ENCODE results near the gene XPNPEP2.
"Not testable (repeated sequence)": the region's sequence is repeated elsewhere in the genome, so short reads cannot be mapped to it uniquely, and the experiment has no call there.

Gene XPNPEP2

DNA sequence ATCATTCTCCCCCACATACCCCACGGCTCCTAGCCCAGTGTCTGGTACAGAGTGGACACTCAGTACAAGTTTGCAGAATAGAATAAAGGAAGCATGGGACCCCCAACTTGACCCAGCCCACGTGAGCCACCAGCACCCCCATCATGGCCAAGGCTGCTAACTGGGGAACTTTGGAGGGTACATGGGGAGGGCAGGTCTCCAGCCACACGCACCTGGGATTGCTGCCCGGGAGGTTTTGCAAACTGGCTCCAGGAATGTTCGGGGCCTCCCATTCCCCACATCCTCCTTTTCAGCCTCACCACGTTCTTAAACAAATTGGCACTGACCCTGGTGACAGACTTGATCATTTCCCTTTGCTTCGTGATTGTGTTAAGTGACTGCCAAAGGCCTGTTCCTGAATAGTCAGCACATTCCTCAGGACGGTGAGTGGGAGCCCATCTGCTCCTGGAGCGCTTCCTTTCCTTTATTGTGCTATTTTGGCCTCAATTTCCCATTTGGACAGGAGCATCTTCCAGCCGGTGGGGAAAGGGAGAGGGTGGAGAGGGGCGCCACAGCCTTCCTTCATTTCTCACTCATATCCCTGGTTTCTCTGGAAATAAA, 18.7 kb upstream of the XPNPEP2 start:
- peak; percentile 79 for DNase-seq (ENCODE audit: low spot score)

DNA sequence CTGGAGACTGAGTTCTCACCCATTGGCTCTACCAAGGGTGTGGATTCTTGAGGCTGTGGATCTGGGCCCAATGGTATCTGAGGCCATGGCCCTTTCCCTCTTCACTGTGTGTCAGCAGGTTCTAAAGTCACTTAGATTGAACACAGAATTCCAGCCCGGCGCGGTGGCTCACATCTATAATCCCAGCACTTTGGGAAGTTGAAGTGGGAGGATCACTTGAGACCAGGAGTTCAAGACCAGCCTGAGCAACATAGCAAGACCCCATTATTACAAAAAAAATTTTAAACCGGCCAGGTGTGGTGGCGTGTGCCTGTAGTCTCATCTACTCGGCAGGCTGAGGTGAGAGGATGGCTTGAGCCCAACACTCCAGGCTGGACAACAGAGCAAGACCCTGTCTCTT, 18.0 kb upstream of the XPNPEP2 start:
- DNase-seq (ENCODE audit: low spot score): no peak

DNA sequence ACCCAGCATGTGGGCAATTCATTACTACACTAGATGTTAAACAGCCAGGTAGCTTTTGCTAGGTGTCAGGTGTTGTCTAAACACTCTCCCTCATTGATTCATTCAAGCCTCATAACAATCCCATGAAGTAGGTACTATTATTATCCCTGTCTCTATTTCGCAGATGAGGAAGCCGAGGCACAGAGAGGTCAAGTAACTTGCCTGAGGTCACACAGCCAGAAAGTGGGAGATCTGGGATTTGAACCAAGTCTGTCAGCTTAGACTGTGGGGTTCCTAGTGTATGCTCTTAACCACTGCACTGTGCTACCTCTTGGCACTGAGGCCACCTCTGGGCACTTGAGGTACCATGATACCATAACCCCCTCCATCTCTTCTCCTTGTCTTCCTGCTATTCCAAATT, 17.4 kb upstream of the XPNPEP2 start:
- no peak for DNase-seq (ENCODE audit: low spot score)

GRCh38 chrX:129721870-129722269, 16.9 kb upstream of the XPNPEP2 start:
- DNase-seq (ENCODE audit: low spot score): no peak

DNA sequence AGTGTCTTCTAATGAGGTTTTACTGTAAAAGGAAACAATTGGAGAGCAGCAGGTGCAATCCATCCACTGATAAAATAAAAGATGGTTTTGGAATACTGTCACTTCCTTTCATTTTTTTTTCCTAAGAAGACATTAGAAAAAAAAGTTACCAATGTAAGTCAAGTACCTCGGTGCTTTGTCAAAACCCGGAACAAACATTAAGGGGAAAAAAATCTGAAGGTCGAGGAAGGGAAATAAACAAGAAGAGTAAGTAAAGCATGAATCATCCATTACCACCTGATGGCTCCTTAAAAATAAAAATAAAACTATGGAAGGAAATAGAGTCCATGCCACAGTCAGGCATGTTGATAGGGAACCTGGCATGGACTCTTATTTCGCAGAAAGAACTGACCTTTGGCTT, 15.3 kb upstream of the XPNPEP2 start:
- DNase-seq (ENCODE audit: low spot score): peak; percentile 42

GRCh38 chrX:129724754-129725153, 14.0 kb upstream of the XPNPEP2 start:
- DNase-seq (ENCODE audit: low spot score): peak; percentile 62

DNA sequence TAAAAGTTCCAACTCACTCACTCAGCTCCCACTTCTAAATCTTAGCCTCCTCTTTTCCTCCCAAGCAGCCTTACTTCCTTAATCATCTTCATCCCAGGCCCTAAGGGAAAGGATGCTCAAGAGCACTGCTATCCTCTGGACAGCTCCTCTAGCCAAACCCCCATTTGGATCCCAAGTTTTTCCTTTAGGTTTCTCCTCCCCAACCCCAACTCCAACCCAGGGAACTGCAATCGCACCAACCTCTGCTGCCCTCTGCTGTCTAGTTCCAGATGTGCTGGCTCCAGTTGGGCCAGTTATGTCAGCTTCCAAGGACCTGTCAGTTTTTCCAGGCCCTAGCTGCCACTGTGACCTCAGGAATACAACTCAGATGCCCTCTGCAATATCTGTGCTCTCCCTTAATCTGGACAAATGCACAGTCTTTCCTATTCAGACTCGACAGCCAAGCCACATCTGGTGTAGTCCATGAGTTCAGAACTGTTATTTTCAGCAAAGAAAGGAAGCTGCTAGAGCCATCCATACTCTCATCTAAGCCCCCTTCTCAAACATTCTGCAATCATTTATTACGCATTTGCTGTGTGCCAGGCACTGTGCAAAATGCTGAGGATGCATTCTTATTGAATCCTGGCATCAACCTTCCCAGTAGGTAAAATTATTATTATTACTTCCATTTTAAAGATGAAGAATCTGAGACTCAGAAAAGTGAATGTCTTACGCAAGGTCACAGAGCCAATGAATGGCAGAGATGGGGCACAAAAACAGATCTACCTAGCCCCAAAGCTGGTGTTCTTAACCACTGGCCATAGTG, 12.3 kb upstream of the XPNPEP2 start:
- DNase-seq (ENCODE audit: low spot score): peak; percentile 70

DNA sequence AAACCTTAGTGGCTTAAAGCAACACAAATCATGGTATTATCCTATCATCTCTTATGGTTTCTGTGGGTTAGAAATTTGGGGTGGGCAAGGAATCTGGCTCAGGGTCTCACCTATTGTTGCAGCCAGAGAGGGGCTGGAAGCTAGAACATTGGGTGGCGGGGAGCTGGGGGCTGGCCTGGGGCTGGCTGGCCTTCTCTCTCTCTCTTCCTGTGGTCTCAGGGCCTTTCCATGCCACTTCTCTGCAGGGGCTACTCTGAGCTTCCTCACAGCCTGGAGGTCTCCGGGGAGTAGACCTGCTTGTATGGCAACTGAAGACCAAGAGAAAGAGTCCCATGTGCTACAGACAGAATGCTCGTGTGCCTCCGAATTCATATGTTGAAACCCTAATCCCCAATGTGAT, 10.7 kb upstream of the XPNPEP2 start:
- no peak for DNase-seq (ENCODE audit: low spot score)

DNA sequence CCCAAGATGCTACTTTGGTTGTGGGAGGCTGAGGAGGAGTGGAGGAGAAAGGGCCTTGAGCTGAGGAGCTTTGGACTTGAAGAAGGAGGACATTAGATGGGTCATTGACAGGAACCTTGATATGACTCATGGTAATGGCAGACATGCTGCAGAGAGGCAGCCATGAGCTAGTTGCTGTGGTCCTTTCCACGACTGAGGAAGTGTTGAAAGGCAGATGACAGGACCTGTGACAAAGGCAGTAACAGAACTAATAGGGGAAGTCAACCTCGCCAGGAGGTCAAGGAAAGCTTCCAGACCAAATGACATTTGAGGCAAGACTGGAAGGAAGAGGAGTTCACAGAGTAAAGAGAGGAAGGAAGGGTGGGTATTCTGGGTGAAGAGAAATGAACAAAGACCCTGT, 7.6 kb upstream of the XPNPEP2 start:
- DNase-seq (ENCODE audit: low spot score): no peak

DNA sequence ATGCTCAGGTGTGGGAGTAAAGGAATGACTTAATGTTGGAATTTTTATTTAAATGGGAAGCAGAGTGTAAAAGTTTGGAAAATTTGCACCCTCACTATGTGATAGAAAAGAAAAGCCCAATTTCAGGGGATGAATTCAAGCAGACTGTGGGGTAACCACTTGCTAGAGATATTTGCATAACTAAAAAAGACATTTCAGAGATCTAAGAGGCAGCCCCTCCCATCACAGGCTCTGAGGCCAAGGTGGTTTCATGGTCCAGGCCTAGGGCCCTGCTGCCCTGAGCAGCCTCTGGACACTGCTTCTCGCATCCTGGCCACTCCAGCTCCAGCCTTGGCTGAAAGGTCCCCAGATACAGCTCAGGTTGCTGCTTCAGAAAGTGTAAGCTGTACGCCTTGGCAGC, 5.9 kb upstream of the XPNPEP2 start:
- no peak for DNase-seq (ENCODE audit: low spot score)

- no peak for DNase-seq (ENCODE audit: low spot score)
Measured at GRCh38 chrX:129733335-129733734, 5.4 kb upstream of the XPNPEP2 start.

- DNase-seq (ENCODE audit: low spot score): no peak
Measured at GRCh38 chrX:129736491-129736890, 2.3 kb upstream of the XPNPEP2 start.

DNA sequence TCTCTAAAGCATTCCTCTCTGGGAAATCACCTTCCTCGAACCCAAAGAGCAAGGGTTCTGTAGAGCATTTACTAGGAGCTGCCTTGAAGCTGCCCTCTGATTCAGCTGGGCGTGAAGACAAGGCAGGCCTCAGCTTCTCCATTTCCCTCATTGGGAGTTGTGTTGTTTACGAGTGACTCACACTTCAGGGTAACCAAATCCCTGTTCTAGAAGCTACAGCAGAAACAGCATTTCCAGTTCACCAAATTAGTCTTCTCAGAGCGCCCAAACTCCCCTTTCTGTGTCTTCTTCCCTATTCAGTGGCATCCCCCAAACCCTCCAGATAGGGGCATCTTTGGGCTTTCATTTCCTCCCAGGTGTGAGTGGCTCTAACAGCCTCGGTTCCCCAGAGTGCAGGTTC, 863 bp upstream of the XPNPEP2 start:
- no peak for DNase-seq (ENCODE audit: low spot score)

- DNase-seq (ENCODE audit: low spot score): no peak
Measured at GRCh38 chrX:129739578-129739977, 799 bp downstream of the XPNPEP2 start.

GRCh38 chrX:129741880-129742758, 3.3 kb downstream of the XPNPEP2 start:
- no peak for DNase-seq (ENCODE audit: low spot score)

DNA sequence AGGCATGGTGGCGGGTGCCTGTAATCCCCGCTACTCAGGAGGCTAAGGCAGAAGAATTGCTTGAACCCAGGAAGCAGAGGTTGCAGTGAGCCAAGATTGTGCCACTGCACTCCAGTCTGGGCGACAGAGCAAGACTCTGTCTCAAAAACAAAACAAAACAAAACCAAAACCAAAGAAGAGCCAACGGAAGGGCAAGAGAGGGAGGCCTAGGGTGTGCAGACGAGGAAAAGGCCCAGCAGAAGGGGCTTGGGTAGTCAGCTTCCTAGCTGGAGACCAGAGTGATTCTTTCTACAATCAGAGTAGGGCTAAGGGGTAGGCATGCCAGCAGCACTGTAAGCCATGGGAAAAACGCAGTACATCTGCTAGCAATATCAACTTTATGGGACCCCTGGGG, 4.0 kb downstream of the XPNPEP2 start:
- not testable (repeated sequence) for DNase-seq (ENCODE audit: low spot score)

GRCh38 chrX:129743821-129744220, 5.0 kb downstream of the XPNPEP2 start:
- no peak for DNase-seq (ENCODE audit: low spot score)

GRCh38 chrX:129744861-129745321, 6.1 kb downstream of the XPNPEP2 start:
- DNase-seq (ENCODE audit: low spot score): no peak

GRCh38 chrX:129746557-129747470, 8.0 kb downstream of the XPNPEP2 start:
- no peak for DNase-seq (ENCODE audit: low spot score)

DNA sequence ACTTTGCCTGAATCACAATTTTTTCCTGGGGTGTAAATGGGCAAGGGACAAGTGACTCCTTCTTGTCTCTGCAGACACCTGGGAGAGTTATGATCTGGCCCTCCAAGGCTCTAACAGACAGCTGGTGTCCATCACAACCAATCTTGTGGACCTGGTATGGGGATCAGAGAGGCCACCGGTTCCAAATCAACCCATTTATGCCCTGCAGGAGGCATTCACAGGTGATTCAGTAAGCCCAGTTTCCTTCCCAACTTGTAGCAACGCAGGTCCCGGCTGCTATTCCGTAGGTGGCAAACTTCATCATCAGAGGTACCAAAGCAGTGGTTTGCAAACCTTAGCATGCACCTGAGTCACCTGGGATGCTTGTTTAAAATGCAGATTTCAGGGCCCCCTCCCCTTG, 8.8 kb downstream of the XPNPEP2 start:
- DNase-seq (ENCODE audit: low spot score): no peak

DNA sequence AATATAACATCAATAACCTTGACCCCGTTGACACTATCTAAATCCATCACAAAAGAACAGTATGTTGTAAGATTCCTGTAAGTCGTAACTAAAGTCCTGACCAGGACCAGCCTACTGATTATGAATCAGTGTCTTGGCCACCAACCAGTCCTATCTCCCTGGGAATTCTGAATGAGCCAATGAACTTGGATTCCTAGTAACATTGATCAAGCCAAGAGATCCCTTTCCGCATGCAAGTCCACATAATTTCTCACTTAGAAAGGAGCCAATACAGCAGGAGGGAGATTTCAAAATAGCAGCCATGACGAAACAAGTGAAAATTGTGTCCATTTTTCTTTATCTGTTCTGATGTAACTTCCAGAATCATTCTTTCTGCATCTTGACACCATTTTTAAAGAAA, 9.5 kb downstream of the XPNPEP2 start:
- DNase-seq (ENCODE audit: low spot score): no peak

GRCh38 chrX:129749069-129749468, 10.3 kb downstream of the XPNPEP2 start:
- no peak for DNase-seq (ENCODE audit: low spot score)

Measured in kidney capillary endothelial cell (primary cell).